ENCODE results near the gene NR0B2. TPM values are rescaled to one million over a fixed set of nuclear protein-coding genes. Genes with fewer than 3 reads are reported as not detected.

The NR0B2 gene
- total and polyA plus RNA-seq, 2 of the 13 experiments (the other 11 are each of a cell fraction or from before 2014, with no cell fraction given): 72.5 to 133 TPM

DNA sequence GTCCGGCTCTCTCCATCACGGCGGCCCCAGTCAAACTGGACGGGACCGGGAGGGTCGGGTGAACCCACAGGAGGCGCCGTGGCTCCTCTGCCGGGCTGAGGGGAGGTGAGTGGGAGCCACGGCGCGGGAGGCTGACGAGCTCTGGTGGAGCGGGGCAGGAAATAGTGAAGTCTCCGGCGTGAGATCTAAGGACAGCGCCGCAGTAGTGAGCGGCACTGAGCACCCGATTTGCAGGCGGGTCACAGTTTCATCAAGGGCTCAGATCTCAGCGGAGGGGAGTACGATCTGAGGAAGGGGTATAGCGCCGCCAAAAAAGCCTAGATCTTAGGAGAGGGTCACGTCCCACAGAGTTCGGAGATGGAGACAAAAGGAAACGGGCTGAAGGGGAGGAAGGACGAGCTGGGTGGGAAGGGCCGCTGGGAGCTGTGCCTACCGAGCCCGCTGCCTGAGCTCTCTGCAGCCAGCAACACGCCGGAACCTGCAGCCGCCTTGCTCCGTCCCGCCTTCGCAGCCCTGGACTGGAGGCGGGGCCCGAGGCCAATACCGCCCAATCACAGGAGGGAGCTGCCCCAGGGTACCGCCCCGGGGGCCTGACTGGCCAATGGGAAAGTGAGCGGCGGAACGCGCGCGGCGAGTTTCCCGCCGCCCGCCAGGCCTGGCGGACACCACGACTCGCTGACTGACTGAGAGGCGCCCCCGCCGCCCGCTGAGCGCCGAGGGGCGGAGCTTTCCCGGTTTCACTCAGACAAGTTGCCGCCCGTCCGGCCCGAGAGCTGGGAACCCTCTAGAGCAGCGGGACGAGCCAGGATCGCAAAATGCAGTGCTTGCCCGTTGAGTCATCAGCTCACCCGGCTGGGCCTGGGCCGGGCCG lies 48.9 kb downstream of the NR0B2 start (continued):
- TF ChIP-seq ZNF687 (CRISPR knock-in tag; IDR thresholded peaks at IDR 0.05) (peak; percentile 93), NCOA2 (CRISPR knock-in tag; IDR thresholded peaks at IDR 0.05) (peak; percentile 12; the same call in 1 of the 2 replicates), ZBTB38 (CRISPR knock-in tag; IDR thresholded peaks at IDR 0.05) (peak; percentile 32; the same call in 1 of the 2 replicates), FOSL2 (CRISPR knock-in tag; IDR thresholded peaks at IDR 0.05) (peak; percentile 78), PRDM15 (CRISPR knock-in tag; IDR thresholded peaks at IDR 0.05) (0 out of 2 replicates have a peak, but pooled peaks have one; percentile 39), BORCS8-MEF2B (CRISPR knock-in tag; IDR thresholded peaks at IDR 0.05) (no peak; the same call in 1 of the 2 replicates), ZBTB14 (CRISPR knock-in tag; IDR thresholded peaks at IDR 0.05) (peak; percentile 41; the same call in 1 of the 2 replicates), NR0B2 (CRISPR knock-in tag; IDR thresholded peaks at IDR 0.05) (peak; percentile 52; the same call in 1 of the 2 replicates), ZNF75D (CRISPR knock-in tag; IDR thresholded peaks at IDR 0.05; ENCODE audit: borderline replicate concordance) (0 out of 2 replicates have a peak, but pooled peaks have one; percentile 58), ZNF292 (CRISPR knock-in tag; IDR thresholded peaks at IDR 0.05; ENCODE audit: borderline replicate concordance, low read depth) (peak; percentile 88)
- TF ChIP-seq, protein P1, sequence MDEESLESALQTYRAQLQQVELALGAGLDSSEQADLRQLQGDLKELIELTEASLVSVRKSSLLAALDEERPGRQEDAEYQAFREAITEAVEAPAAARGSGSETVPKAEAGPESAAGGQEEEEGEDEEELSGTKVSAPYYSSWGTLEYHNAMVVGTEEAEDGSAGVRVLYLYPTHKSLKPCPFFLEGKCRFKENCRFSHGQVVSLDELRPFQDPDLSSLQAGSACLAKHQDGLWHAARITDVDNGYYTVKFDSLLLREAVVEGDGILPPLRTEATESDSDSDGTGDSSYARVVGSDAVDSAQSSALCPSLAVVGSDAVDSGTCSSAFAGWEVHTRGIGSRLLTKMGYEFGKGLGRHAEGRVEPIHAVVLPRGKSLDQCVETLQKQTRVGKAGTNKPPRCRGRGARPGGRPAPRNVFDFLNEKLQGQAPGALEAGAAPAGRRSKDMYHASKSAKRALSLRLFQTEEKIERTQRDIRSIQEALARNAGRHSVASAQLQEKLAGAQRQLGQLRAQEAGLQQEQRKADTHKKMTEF (CRISPR knock-in tag; IDR thresholded peaks at IDR 0.05): peak; percentile 89
- TF ChIP-seq, protein P2, sequence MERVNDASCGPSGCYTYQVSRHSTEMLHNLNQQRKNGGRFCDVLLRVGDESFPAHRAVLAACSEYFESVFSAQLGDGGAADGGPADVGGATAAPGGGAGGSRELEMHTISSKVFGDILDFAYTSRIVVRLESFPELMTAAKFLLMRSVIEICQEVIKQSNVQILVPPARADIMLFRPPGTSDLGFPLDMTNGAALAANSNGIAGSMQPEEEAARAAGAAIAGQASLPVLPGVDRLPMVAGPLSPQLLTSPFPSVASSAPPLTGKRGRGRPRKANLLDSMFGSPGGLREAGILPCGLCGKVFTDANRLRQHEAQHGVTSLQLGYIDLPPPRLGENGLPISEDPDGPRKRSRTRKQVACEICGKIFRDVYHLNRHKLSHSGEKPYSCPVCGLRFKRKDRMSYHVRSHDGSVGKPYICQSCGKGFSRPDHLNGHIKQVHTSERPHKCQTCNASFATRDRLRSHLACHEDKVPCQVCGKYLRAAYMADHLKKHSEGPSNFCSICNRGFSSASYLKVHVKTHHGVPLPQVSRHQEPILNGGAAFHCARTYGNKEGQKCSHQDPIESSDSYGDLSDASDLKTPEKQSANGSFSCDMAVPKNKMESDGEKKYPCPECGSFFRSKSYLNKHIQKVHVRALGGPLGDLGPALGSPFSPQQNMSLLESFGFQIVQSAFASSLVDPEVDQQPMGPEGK (CRISPR knock-in tag; IDR thresholded peaks at IDR 0.05): peak; percentile 74

Measured in HepG2 (cell line).